Right lobe of liver (tissue), 4 donors: ENCODE results near the gene SLC29A2.
A peak's percentile ranks its signal among the peaks of the same experiment; 100 is the strongest.

Experiments
- CTCF ChIP-seq, 4 donors: fragments of 200-600 bp in 3 of 4; fragments of 450-650 bp in 1 of 4; IDR thresholded peaks; one replicate each; pipeline versions ENCODE4 v1.5.1 to v1.8.0; 2016 to 2022; ENCODE audit warnings: antibody characterized with exemption in 4 of 4, mild to moderate bottlenecking in 2 of 4
- POLR2A ChIP-seq: fragments of 450-650 bp; IDR thresholded peaks from one replicate; pipeline ENCODE4 v1.6.1; 2017; ENCODE audit warnings: antibody characterized with exemption, mild to moderate bottlenecking
- donor health status: DM: no; HTN: no; CAD: no.
- donor health status: DM: no; HTN: no; CAD: no.
- donor health status: DM: no; HTN: yes; CAD: no.

- TF ChIP-seq POLR2A (peak; percentile 82), CTCF (IDR thresholded peaks at IDR 0.05) (peak; percentile 5 to 30 (median 16))
Observed at GRCh38 chr11:66344550-66345315, 26.8 kb downstream of the SLC29A2 start, which contains the start of gene BRMS1.
